ENCODE data around the gene LMX1B.

GRCh38 chr9:126682113-126682810 lies 68.5 kb downstream of the LMX1B start:
- TF ChIP-seq CTCF (IDR thresholded peaks at IDR 0.05) (no peak), POLR2A (IDR thresholded peaks at IDR 0.05) (no peak)

All from lower leg skin (tissue), 3 donors.